GF-D8 (cell line): ENCODE results near the gene ZNF225.
"Not testable (repeated sequence)": the region's sequence is repeated elsewhere in the genome, so short reads cannot be mapped to it uniquely, and the experiment has no call there.

Source experiments
- DNase-seq: peaks from one replicate; lab custom pipeline; 2025; lab: John Stamatoyannopoulos, UW

ZNF225 gene

GRCh38 chr19:44163789-44164188, 50.6 kb downstream of the ZNF225 start:
- DNase-seq = no peak

GRCh38 chr19:44164327-44164672, 51.1 kb downstream of the ZNF225 start:
- DNase-seq = no peak

GRCh38 chr19:44164673-44165512, 51.7 kb downstream of the ZNF225 start, which contains the start of gene ZNF226:
Gene ZNF226 (plus strand): TSS chr19:44165100. CDS start chr19:44170081, 4,981 bp downstream.
- peak; percentile 98 for DNase-seq

- DNase-seq = not testable (repeated sequence)
Measured at GRCh38 chr19:44170660-44171059, 57.5 kb downstream of the ZNF225 start.

- no peak for DNase-seq
Measured at GRCh38 chr19:44176590-44176989, 63.4 kb downstream of the ZNF225 start.

- no peak for DNase-seq
Measured at GRCh38 chr19:44180968-44181367, 67.8 kb downstream of the ZNF225 start.

GRCh38 chr19:44182145-44182544, 68.9 kb downstream of the ZNF225 start:
- DNase-seq = no peak
